SU-DHL-6 (cell line): Measurements from ENCODE around the gene NRG3.

Source experiments
- H2AFZ ChIP-seq: fragments of 200-600 bp; sonication (generic); 2 replicates; pipeline ENCODE4 v1.6.1; 2014; ENCODE audit warnings: low read depth, mild to moderate bottlenecking, moderate library complexity, mixed read lengths, antibody characterized with exemption, low read length; ENCODE audit not compliant: severe bottlenecking
- H3F3A ChIP-seq: fragments of 200-600 bp; shearing (Covaris generic); 2 replicates; pipeline ENCODE4 v1.6.0; 2016; ENCODE audit warnings: antibody characterized with exemption, mild to moderate bottlenecking; ENCODE audit not compliant: insufficient read depth
- H3K27ac ChIP-seq: fragments of 200-600 bp; sonication (generic); 2 replicates; pipeline ENCODE4 v1.5.1; 2016; ENCODE audit warnings: low read depth, mild to moderate bottlenecking, low read length, moderate library complexity, mixed read lengths
- H3K27me3 ChIP-seq: fragments of 200-600 bp; sonication (generic), shearing (Covaris generic); 2 replicates; pipeline ENCODE4 v1.6.0; 2014; ENCODE audit warnings: mild to moderate bottlenecking, low read length
- H3K36me3 ChIP-seq: fragments of 200-600 bp; sonication (generic); 2 replicates; pipeline ENCODE4 v1.6.1; 2014; ENCODE audit warnings: mild to moderate bottlenecking, low read length, mixed read lengths
- H3K4me2 ChIP-seq: fragments of 300-600, 200-600 bp; shearing (Covaris generic), sonication (generic); 2 replicates; pipeline ENCODE4 v1.6.0; 2014; ENCODE audit warnings: low read length, low read depth, mild to moderate bottlenecking; ENCODE audit not compliant: poor library complexity, severe bottlenecking
- H3K4me3 ChIP-seq: fragments of 200-600 bp; sonication (generic); 2 replicates; pipeline ENCODE4 v1.5.1; 2014; ENCODE audit warnings: antibody characterized with exemption, low read length, mild to moderate bottlenecking, mixed read lengths; ENCODE audit not compliant: insufficient read depth, poor library complexity, severe bottlenecking
- H3K79me2 ChIP-seq: fragments of 200-600 bp; sonication (generic); 2 replicates; pipeline ENCODE4 v1.6.1; 2014; ENCODE audit warnings: mild to moderate bottlenecking, low read length, moderate library complexity; ENCODE audit not compliant: insufficient read depth
- H3K9ac ChIP-seq: fragments of 200-600 bp; sonication (generic); 2 replicates; pipeline ENCODE4 v1.7.0; 2014; ENCODE audit warnings: mild to moderate bottlenecking, low read length
- H3K9me2 ChIP-seq: fragments of 200-600 bp; sonication (generic); replicated peaks from 2 replicates; pipeline ENCODE4 v1.6.1; 2014; ENCODE audit warnings: low read length; ENCODE audit not compliant: insufficient read depth
- H3K9me3 ChIP-seq: fragments of 200-600 bp; sonication (generic); 2 replicates; pipeline ENCODE4 v1.6.1; 2014; ENCODE audit warnings: low read length, mixed read lengths; ENCODE audit not compliant: insufficient read depth
- H4K20me1 ChIP-seq: fragments of 200-600 bp; sonication (generic); 2 replicates; pipeline ENCODE4 v1.6.1; 2014; ENCODE audit warnings: low read depth, mild to moderate bottlenecking, antibody characterized with exemption, low read length, moderate library complexity, mixed read lengths
- EZH2phosphoT487 ChIP-seq: fragments of 200-600 bp; sonication (generic), shearing (Covaris generic); conservative IDR thresholded peaks from 2 replicates; pipeline ENCODE4 v1.6.1; 2018; ENCODE audit warnings: mild to moderate bottlenecking, antibody characterized with exemption, low read length, moderate library complexity, mixed read lengths
- TF ChIP-seq, protein P1 (sequence below): fragments of 200-600 bp; sonication (generic); IDR thresholded peaks from one replicate; pipeline ENCODE4 v1.5.1; 2017; ENCODE audit warnings: antibody characterized with exemption, mild to moderate bottlenecking, low read length, moderate library complexity; ENCODE audit not compliant: insufficient read depth, poor library complexity, severe bottlenecking

Gene NRG3

GRCh38 chr10:82535457-82535856 is 660.5 kb downstream of the NRG3 start:
- no peaks in the 10 kb centered on the region for H3K79me2 ChIP-seq

DNA sequence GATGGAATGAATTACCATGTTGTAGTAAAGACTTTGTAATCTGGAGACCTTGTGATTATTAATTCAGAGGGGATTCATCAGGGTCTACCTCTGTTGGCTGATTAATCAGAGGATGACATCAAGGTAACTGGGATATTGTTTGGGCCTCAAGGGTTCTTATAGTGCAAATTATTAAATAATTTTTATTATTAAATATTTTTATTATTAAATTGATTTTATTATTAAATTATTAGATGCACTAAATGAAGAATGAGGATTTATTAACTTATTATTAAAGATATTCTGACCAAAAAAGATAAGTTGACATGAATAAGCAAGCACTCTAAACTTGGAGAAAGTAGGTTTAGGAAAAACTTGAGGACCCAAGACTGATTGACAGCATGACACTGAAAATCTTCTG is 661.7 kb downstream of the NRG3 start:
- no peaks in the 10 kb centered on the region for H3F3A ChIP-seq
- H3K9me2 ChIP-seq = no peaks in the 10 kb centered on the region
- no peak overlapping the region for H3K27ac ChIP-seq
- no peak overlapping the region for H3K4me2 ChIP-seq
- H3K36me3 ChIP-seq = no peaks in the 10 kb centered on the region
- H3K9ac ChIP-seq = no peak overlapping the region
- no peaks in the 10 kb centered on the region for H3K79me2 ChIP-seq
- no peaks in the 10 kb centered on the region for H3K27me3 ChIP-seq
- no peak overlapping the region for H3K4me3 ChIP-seq
- H4K20me1 ChIP-seq = no peaks in the 10 kb centered on the region
- H2AFZ ChIP-seq = no peak overlapping the region
- TF ChIP-seq, protein P1, sequence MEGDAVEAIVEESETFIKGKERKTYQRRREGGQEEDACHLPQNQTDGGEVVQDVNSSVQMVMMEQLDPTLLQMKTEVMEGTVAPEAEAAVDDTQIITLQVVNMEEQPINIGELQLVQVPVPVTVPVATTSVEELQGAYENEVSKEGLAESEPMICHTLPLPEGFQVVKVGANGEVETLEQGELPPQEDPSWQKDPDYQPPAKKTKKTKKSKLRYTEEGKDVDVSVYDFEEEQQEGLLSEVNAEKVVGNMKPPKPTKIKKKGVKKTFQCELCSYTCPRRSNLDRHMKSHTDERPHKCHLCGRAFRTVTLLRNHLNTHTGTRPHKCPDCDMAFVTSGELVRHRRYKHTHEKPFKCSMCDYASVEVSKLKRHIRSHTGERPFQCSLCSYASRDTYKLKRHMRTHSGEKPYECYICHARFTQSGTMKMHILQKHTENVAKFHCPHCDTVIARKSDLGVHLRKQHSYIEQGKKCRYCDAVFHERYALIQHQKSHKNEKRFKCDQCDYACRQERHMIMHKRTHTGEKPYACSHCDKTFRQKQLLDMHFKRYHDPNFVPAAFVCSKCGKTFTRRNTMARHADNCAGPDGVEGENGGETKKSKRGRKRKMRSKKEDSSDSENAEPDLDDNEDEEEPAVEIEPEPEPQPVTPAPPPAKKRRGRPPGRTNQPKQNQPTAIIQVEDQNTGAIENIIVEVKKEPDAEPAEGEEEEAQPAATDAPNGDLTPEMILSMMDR = no peak
- no peak for TF ChIP-seq EZH2phosphoT487
- H3K9me3 ChIP-seq = no peaks in the 10 kb centered on the region

More at GRCh38 chr10:82535457-82535856, 660.5 kb downstream of the NRG3 start:
- TF ChIP-seq, protein P1 = no peak
- no peak for TF ChIP-seq EZH2phosphoT487
- no peaks in the 10 kb centered on the region for H3K9me3 ChIP-seq
- no peak overlapping the region for H3K9ac ChIP-seq
- H3K27ac ChIP-seq = no peak overlapping the region
- H2AFZ ChIP-seq = no peak overlapping the region
- H3K4me3 ChIP-seq = no peak overlapping the region
- H4K20me1 ChIP-seq = no peaks in the 10 kb centered on the region
- no peak overlapping the region for H3K4me2 ChIP-seq
- no peaks in the 10 kb centered on the region for H3F3A ChIP-seq
- no peaks in the 10 kb centered on the region for H3K27me3 ChIP-seq
- no peaks in the 10 kb centered on the region for H3K9me2 ChIP-seq
- no peaks in the 10 kb centered on the region for H3K36me3 ChIP-seq

DNA sequence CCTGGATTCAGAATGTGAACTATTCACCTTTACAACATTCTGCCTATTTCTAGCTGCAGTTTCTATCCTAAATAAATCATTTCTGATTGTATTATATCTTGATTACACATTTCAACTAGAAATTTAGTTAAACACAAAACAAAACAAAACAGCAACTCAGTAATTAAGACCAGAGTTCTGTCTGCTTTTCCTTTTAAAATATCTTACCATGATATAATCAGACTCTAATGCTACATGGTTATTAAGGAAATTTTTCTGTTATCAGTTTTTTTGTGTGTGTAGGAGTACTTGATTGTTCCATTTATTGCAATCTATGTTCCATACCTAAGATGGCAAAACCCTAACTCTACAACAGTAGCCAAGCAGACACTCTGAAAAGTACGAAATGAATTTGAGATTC is 663.3 kb downstream of the NRG3 start:
- Histone ChIP-seq H3K4me2 (no peak overlapping the region), H3K27me3 (no peaks in the 10 kb centered on the region), H3K79me2 (no peaks in the 10 kb centered on the region), H4K20me1 (no peaks in the 10 kb centered on the region), H3K36me3 (no peaks in the 10 kb centered on the region), H3K9me2 (no peaks in the 10 kb centered on the region), H3K4me3 (no peak overlapping the region), H3K9me3 (no peaks in the 10 kb centered on the region), H3K9ac (no peak overlapping the region), H3F3A (no peaks in the 10 kb centered on the region), H3K27ac (no peak overlapping the region), H2AFZ (no peak overlapping the region)
- no peak for TF ChIP-seq EZH2phosphoT487
- TF ChIP-seq, protein P1 = no peak
